Panc1 (cell line): Measurements from ENCODE around the gene TOP2A. TPM values are rescaled to one million over a fixed set of nuclear protein-coding genes. Genes with fewer than 3 reads are reported as not detected.

Experiments
- ATAC-seq: fragments of 200-7000 bp; cut with Tn5 transposase; 2 replicates; pipeline ENCODE4 v1.9.1; 2020; ENCODE audit warnings: mild to moderate bottlenecking, moderate library complexity
- BruUV-seq: library from RNA; stranded (reverse); fragments of 400-500 nt; replicated peaks from 2 replicates; lab custom pipeline; 2021; lab: Mats Ljungman, UMichigan
- CTCF ChIA-PET: fragments of 300-600 bp; sonication (Branson Sonifier 250); formaldehyde crosslinking; loops from one replicate; lab custom pipeline; 2022; ENCODE audit warnings: antibody characterized with exemption; lab: Charles Lee
- POLR2A ChIA-PET: fragments of 300-600 bp; sonication (Branson Sonifier 250); formaldehyde crosslinking; loops from one replicate; lab custom pipeline; 2022; ENCODE audit warnings: antibody characterized with exemption; lab: Charles Lee
- DNase-seq: peaks from one replicate; pipeline ENCODE4 v3.0.0-alpha.2; 2010; ENCODE audit warnings: low read depth, low spot score
- H3K27ac ChIP-seq: 2 replicates; pipeline ENCODE4 v1.5.1; 2011; ENCODE audit warnings: mild to moderate bottlenecking, low read length, inconsistent platforms
- H3K27me3 ChIP-seq: fragments of 200-500 bp; sonication (Bioruptor generic); 2 replicates; pipeline ENCODE4 v1.6.0; 2014; ENCODE audit warnings: low read length, inconsistent platforms; ENCODE audit not compliant: control insufficient read depth, insufficient read depth
- H3K36me3 ChIP-seq: fragments of 200-500 bp; sonication (Bioruptor generic); 2 replicates; pipeline ENCODE4 v1.5.1; 2014; ENCODE audit warnings: inconsistent platforms, mild to moderate bottlenecking, low read length, moderate library complexity; ENCODE audit not compliant: control insufficient read depth, insufficient read depth
- H3K4me1 ChIP-seq: 2 replicates; pipeline ENCODE4 v1.5.1; 2011; ENCODE audit warnings: inconsistent platforms, mild to moderate bottlenecking, low read length, moderate library complexity; ENCODE audit not compliant: control insufficient read depth, insufficient read depth
- H3K4me3 ChIP-seq, 2 experiments: 2 replicates each; pipeline ENCODE4 v1.5.1; 2011 to 2012; ENCODE audit warnings: low read depth in 2 of 2, low read length in 2 of 2, mild to moderate bottlenecking in 2 of 2, inconsistent platforms in 1 of 2, moderate library complexity in 1 of 2
- H3K9me3 ChIP-seq: fragments of 200-500 bp; sonication (Bioruptor generic); 2 replicates; pipeline ENCODE4 v1.5.1; 2014; ENCODE audit warnings: low read depth, mild to moderate bottlenecking, inconsistent platforms, low read length, moderate library complexity; ENCODE audit not compliant: control insufficient read depth, insufficient read depth
- POLR2AphosphoS5 ChIP-seq: IDR thresholded peaks from 2 replicates; pipeline ENCODE4 v1.6.1; 2012; ENCODE audit warnings: mild to moderate bottlenecking, low read depth, low read length, moderate library complexity
- SIN3A ChIP-seq: IDR thresholded peaks from 2 replicates; pipeline ENCODE4 v1.6.1; 2012; ENCODE audit warnings: low read depth, mild to moderate bottlenecking, low read length, moderate library complexity, borderline replicate concordance; ENCODE audit not compliant: insufficient read depth
- TCF7L2 ChIP-seq: IDR thresholded peaks from 2 replicates; pipeline ENCODE4 v1.6.1; 2011; ENCODE audit warnings: mild to moderate bottlenecking, low read depth, low read length, inconsistent platforms
- in situ Hi-C: cut with HindIII; loops from 2 replicates; pipeline ENCODE4 v1.10.0; 2016; ENCODE audit warnings: low sequenced_read_pairs, low pct_unique_long_range_greater_than_20kb
- intact Hi-C: fragments of 100-400 bp; cut with micrococcal nuclease; formaldehyde crosslinking; loops from one replicate; pipeline ENCODE4 v1.10.0; 2022; ENCODE audit not compliant: unreplicated experiment
- total RNA-seq: library from RNA; stranded (reverse); gene quantifications from one replicate; pipeline ENCODE4 v1.2.1, GENCODE V29; 2021; ENCODE audit not compliant: unreplicated experiment
- TF ChIP-seq, protein P1 (sequence below): fragments of 450-650 bp; IDR thresholded peaks from 2 replicates; pipeline ENCODE4 v1.5.1; 2017; ENCODE audit warnings: mild to moderate bottlenecking
- TF ChIP-seq, protein P2 (sequence below), 2 experiments: IDR thresholded peaks; 2 replicates each; pipeline ENCODE4 v1.6.1; 2011 to 2012; ENCODE audit warnings: low read depth in 2 of 2, control low read depth in 1 of 2, low read length in 1 of 2, mild to moderate bottlenecking in 1 of 2, moderate library complexity in 1 of 2; ENCODE audit not compliant: insufficient read depth in 1 of 2

The TOP2A gene
- total RNA-seq, 1 experiment from 2014 or later = 230 TPM

DNA sequence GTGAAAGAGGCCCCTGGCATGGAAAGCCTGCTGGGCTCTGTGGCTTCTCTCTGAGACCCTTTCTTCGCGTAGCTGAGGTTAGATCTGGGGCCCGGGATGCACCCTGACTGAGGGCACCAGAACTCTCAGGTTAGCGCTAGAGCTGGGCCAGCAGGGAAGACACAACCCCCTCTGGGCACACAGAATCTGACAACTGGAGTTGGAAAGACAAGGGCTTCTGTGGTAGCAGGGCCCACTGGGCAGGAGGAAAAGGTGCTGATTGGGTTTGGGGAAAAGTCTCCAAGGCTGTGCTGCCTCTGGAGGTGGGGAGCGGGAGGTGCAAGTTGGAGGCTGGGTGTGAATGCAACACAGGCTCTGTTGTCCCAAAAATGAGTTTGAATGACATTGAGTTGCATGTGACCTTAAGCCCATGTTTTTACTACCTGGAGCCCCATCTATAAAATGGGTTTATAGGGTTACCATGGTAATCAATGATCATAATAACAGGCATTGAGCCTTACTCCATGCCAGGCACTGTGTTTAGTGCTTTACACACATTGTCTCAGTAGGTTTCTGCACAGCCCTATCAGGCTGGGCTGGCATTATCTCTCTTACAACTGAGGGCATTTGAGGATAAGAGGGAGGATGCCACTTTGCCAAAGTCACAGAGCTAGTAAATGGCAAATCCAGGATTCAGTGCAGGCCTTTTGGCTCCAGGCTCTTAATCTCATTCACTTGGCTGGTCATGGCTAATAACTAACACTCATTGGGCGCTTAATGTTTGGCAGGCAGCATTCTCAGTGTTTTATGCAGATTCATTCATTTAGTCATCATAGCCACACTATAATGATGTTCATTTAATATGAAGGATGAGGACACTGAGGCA, 16.1 kb upstream of the TOP2A start:
- ATAC-seq (peak; percentile 81), DNase-seq (no peak)
- intact Hi-C loops (no loop called here), in situ Hi-C loops (no loop called here)
- TF ChIP-seq, protein P1, sequence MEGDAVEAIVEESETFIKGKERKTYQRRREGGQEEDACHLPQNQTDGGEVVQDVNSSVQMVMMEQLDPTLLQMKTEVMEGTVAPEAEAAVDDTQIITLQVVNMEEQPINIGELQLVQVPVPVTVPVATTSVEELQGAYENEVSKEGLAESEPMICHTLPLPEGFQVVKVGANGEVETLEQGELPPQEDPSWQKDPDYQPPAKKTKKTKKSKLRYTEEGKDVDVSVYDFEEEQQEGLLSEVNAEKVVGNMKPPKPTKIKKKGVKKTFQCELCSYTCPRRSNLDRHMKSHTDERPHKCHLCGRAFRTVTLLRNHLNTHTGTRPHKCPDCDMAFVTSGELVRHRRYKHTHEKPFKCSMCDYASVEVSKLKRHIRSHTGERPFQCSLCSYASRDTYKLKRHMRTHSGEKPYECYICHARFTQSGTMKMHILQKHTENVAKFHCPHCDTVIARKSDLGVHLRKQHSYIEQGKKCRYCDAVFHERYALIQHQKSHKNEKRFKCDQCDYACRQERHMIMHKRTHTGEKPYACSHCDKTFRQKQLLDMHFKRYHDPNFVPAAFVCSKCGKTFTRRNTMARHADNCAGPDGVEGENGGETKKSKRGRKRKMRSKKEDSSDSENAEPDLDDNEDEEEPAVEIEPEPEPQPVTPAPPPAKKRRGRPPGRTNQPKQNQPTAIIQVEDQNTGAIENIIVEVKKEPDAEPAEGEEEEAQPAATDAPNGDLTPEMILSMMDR = peak; percentile 78
- TF ChIP-seq SIN3A = no peak
- no TSS peak for BruUV-seq
- H3K27ac ChIP-seq = no peak overlapping the region
- H3K36me3 ChIP-seq = no peaks in the 10 kb centered on the region
- H3K27me3 ChIP-seq = no peaks in the 10 kb centered on the region
- ChIA-PET POLR2A (no interaction called here), CTCF (interaction anchor here (0.6 to 1.1 kb wide), 3 partner anchors 16 to 75 kb away, joined by 3 read pairs; partner anchors contain the start of gene TOP2A)
- no peaks in the 10 kb centered on the region for H3K9me3 ChIP-seq
- no peaks in the 10 kb centered on the region for H3K4me1 ChIP-seq
- H3K4me3 ChIP-seq = no peak overlapping the region

DNA sequence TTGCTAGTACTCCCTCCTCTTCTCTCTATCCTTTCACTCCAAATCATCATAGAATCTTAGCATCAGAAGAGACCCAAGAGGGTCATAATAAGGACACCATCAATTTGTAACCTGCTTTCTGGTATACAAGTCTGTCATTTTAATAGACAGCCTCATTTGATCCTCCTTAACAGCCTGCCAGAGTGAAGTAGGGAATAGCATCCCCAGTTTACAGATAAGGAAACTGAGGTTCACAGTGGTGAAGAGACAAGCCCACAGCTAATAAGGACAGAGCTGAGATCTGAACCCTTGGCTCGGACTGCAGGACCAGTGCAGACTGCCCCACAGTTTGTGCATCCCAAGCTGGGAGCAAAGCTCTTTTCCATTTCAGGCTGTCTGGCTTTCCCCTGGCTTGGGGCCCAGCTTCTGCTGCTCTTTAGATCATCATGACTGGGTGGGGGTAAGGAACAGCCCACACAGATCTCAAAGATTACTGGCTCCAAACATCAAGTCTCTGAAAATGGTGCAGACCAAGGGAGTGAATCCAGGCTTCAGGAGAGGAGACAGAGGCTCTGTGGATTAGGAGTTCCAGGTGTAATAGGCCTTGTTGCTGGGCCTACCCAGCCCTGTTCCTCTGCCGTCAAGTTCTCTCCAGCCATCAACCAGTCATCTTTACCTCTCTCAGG, 15.3 kb upstream of the TOP2A start:
- intact Hi-C loops (no loop called here), in situ Hi-C loops (no loop called here)
- CTCF ChIA-PET = interaction anchor here (1.1 to 1.2 kb wide), 2 partner anchors 15 to 87 kb away, joined by 3 read pairs; partner anchors contain the start of gene TOP2A
- no peaks in the 10 kb centered on the region for H3K9me3 ChIP-seq
- TF ChIP-seq POLR2AphosphoS5 (no peak), TCF7L2 (no peak), SIN3A (no peak)
- TF ChIP-seq, protein P2, sequence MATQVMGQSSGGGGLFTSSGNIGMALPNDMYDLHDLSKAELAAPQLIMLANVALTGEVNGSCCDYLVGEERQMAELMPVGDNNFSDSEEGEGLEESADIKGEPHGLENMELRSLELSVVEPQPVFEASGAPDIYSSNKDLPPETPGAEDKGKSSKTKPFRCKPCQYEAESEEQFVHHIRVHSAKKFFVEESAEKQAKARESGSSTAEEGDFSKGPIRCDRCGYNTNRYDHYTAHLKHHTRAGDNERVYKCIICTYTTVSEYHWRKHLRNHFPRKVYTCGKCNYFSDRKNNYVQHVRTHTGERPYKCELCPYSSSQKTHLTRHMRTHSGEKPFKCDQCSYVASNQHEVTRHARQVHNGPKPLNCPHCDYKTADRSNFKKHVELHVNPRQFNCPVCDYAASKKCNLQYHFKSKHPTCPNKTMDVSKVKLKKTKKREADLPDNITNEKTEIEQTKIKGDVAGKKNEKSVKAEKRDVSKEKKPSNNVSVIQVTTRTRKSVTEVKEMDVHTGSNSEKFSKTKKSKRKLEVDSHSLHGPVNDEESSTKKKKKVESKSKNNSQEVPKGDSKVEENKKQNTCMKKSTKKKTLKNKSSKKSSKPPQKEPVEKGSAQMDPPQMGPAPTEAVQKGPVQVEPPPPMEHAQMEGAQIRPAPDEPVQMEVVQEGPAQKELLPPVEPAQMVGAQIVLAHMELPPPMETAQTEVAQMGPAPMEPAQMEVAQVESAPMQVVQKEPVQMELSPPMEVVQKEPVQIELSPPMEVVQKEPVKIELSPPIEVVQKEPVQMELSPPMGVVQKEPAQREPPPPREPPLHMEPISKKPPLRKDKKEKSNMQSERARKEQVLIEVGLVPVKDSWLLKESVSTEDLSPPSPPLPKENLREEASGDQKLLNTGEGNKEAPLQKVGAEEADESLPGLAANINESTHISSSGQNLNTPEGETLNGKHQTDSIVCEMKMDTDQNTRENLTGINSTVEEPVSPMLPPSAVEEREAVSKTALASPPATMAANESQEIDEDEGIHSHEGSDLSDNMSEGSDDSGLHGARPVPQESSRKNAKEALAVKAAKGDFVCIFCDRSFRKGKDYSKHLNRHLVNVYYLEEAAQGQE (IDR thresholded peaks at IDR 0.05; ENCODE audit: insufficient read depth in 1 of 2, low read depth in 2 of 2, low read length in 1 of 2) = no peak
- TF ChIP-seq, protein P1 = no peak
- no peak overlapping the region for H3K4me3 ChIP-seq
- DNase-seq (no peak), ATAC-seq (peak; percentile 50)
- no peaks in the 10 kb centered on the region for H3K27me3 ChIP-seq
- H3K36me3 ChIP-seq = no peaks in the 10 kb centered on the region
- POLR2A ChIA-PET = no interaction called here
- H3K27ac ChIP-seq = no peak overlapping the region
- H3K4me1 ChIP-seq = no peaks in the 10 kb centered on the region
- no TSS peak for BruUV-seq
